Mesenchymal stem cell (in vitro differentiated cells and primary cell): ENCODE data around the gene FUT3.

ENCODE experiments used
- DNase-seq: peaks from one replicate; pipeline ENCODE4 v3.0.0-alpha.2; 2013
- H2AFZ ChIP-seq: one replicate; pipeline ENCODE4 v1.6.1; 2013; ENCODE audit warnings: low read depth, mild to moderate bottlenecking, control low read depth, inconsistent platforms, low read length, moderate library complexity
- H2AK5ac ChIP-seq: 2 replicates; pipeline ENCODE4 v1.6.1; 2013; ENCODE audit warnings: low read length, moderate library complexity, mild to moderate bottlenecking, inconsistent platforms; ENCODE audit not compliant: severe bottlenecking
- H2BK120ac ChIP-seq: one replicate; pipeline ENCODE4 v1.6.1; 2013; ENCODE audit warnings: low read depth, mild to moderate bottlenecking, inconsistent platforms, low read length, moderate library complexity
- H2BK12ac ChIP-seq, 2 experiments: one replicate each; pipeline ENCODE4 v1.6.1; 2013; ENCODE audit warnings: inconsistent platforms in 2 of 2, low read length in 2 of 2, mild to moderate bottlenecking in 2 of 2, moderate library complexity in 2 of 2, control low read depth in 1 of 2
- H2BK15ac ChIP-seq: one replicate; pipeline ENCODE4 v1.6.1; 2013; ENCODE audit warnings: mild to moderate bottlenecking, low read depth, inconsistent platforms; ENCODE audit not compliant: poor library complexity, severe bottlenecking
- H2BK5ac ChIP-seq: 2 replicates; pipeline ENCODE4 v1.6.1; 2013; ENCODE audit warnings: low read depth, mild to moderate bottlenecking, low read length, control low read depth, inconsistent platforms; ENCODE audit not compliant: poor library complexity, severe bottlenecking
- H3K14ac ChIP-seq, 2 experiments: one replicate each; pipeline ENCODE4 v1.6.1; 2013; ENCODE audit warnings: inconsistent platforms in 2 of 2, low read length in 2 of 2, control low read depth in 1 of 2, mild to moderate bottlenecking in 1 of 2, moderate library complexity in 1 of 2
- H3K18ac ChIP-seq, 2 experiments: one replicate each; pipeline ENCODE4 v1.6.1; 2013; ENCODE audit warnings: inconsistent platforms in 2 of 2, low read length in 2 of 2, control low read depth in 1 of 2, low read depth in 1 of 2, mild to moderate bottlenecking in 1 of 2
- H3K23ac ChIP-seq, 2 experiments: one replicate each; pipeline ENCODE4 v1.6.1; 2013; ENCODE audit warnings: inconsistent platforms in 2 of 2, low read length in 2 of 2, mild to moderate bottlenecking in 2 of 2, moderate library complexity in 2 of 2, control low read depth in 1 of 2
- H3K27ac ChIP-seq: 2 replicates; pipeline ENCODE4 v1.5.1; 2013; ENCODE audit warnings: mild to moderate bottlenecking, moderate library complexity, low read length, control low read depth, inconsistent platforms; ENCODE audit not compliant: poor library complexity, severe bottlenecking
- H3K27me3 ChIP-seq, 2 experiments: 2 replicates each; pipeline versions ENCODE4 v1.6.1 to v1.7.0; 2013; ENCODE audit warnings: low read length in 2 of 2, mild to moderate bottlenecking in 2 of 2, moderate library complexity in 2 of 2, control low read depth in 1 of 2, inconsistent platforms in 1 of 2; ENCODE audit not compliant: control insufficient read depth in 1 of 2, insufficient read depth in 1 of 2
- H3K36me3 ChIP-seq, 2 experiments: 2 replicates each; pipeline versions ENCODE4 v1.6.1 to v1.7.0; 2013; ENCODE audit warnings: low read length in 2 of 2, control low read depth in 1 of 2, inconsistent platforms in 1 of 2, low read depth in 1 of 2, mild to moderate bottlenecking in 1 of 2; ENCODE audit not compliant: insufficient read depth in 2 of 2, control insufficient read depth in 1 of 2
- H3K4ac ChIP-seq, 2 experiments: one replicate each; pipeline ENCODE4 v1.6.1; 2013; ENCODE audit warnings: inconsistent platforms in 2 of 2, low read length in 2 of 2, mild to moderate bottlenecking in 2 of 2, moderate library complexity in 2 of 2, control low read depth in 1 of 2, low read depth in 1 of 2
- H3K4me1 ChIP-seq: 2 replicates; pipeline ENCODE4 v1.6.1; 2013; ENCODE audit warnings: low read depth, low read length, control low read depth; ENCODE audit not compliant: control insufficient read depth, insufficient read depth
- H3K4me2 ChIP-seq: 2 replicates; pipeline ENCODE4 v1.6.1; 2013; ENCODE audit warnings: low read length, mild to moderate bottlenecking, inconsistent platforms; ENCODE audit not compliant: poor library complexity, severe bottlenecking
- H3K4me3 ChIP-seq, 2 experiments: 2 replicates each; pipeline versions ENCODE4 v1.5.1 to v1.7.0; 2013; ENCODE audit warnings: low read length in 2 of 2, mild to moderate bottlenecking in 2 of 2, control low read depth in 1 of 2, low read depth in 1 of 2; ENCODE audit not compliant: insufficient read depth in 1 of 2
- H3K79me1 ChIP-seq: replicated peaks from 2 replicates; pipeline ENCODE4 v1.6.1; 2013; ENCODE audit warnings: mild to moderate bottlenecking, control low read depth, low read length, inconsistent platforms; ENCODE audit not compliant: poor library complexity, severe bottlenecking
- H3K9ac ChIP-seq: 2 replicates; pipeline ENCODE4 v1.7.0; 2013; ENCODE audit warnings: mild to moderate bottlenecking, low read length, moderate library complexity
- H3K9me3 ChIP-seq: 2 replicates; pipeline ENCODE4 v1.7.0; 2013; ENCODE audit warnings: mild to moderate bottlenecking, low read length; ENCODE audit not compliant: control insufficient read depth
- H4K8ac ChIP-seq: one replicate; pipeline ENCODE4 v1.6.1; 2013; ENCODE audit warnings: inconsistent platforms, mild to moderate bottlenecking, low read length, moderate library complexity
- H4K91ac ChIP-seq: one replicate; pipeline ENCODE4 v1.6.1; 2013; ENCODE audit warnings: mild to moderate bottlenecking, low read length, inconsistent platforms
- WGBS: methylation state at CpG from one replicate; pipeline ENCODE4 v1.1.7; 2013; ENCODE audit warnings: mixed read lengths; 5-methylcytosine and 5-hydroxymethylcytosine counted together

FUT3 gene

GRCh38 chr19:5839065-5840017, 11.9 kb downstream of the FUT3 start, which contains the start of gene FUT6:
TSS of gene FUT6 (minus strand) at chr19:5839702. CDS start at chr19:5832567, 7,135 bp downstream.
- peaks cover 0 to 32% of the 10 kb centered on the region in 2 experiments for H3K27me3 ChIP-seq
- H3K27ac ChIP-seq: no peak within 1 kb of the TSS
- no peak within 1 kb of the TSS for H3K18ac ChIP-seq
- no peak within 1 kb of the TSS for H4K91ac ChIP-seq
- H3K9me3 ChIP-seq: no peaks in the 10 kb centered on the region
- H3K4ac ChIP-seq: no peak within 1 kb of the TSS
- H3K36me3 ChIP-seq: no peaks in the 10 kb centered on the region
- H4K8ac ChIP-seq: no peak within 1 kb of the TSS
- no peak within 1 kb of the TSS for H2BK5ac ChIP-seq
- H3K9ac ChIP-seq: no peak within 1 kb of the TSS
- H3K4me1 ChIP-seq: peaks cover 12% of the 10 kb centered on the region
- peak within 1 kb of the TSS; percentile 89 for H2AK5ac ChIP-seq
- no peak within 1 kb of the TSS for H3K23ac ChIP-seq
- H3K4me2 ChIP-seq: no peak within 1 kb of the TSS
- WGBS: 88% methylated on average over 8 of the region's 9 CpGs
- no peak within 1 kb of the TSS for H2BK120ac ChIP-seq
- no peak for DNase-seq
- no peak within 1 kb of the TSS for H3K14ac ChIP-seq
- no peak within 1 kb of the TSS for H2AFZ ChIP-seq
- H3K79me1 ChIP-seq: no peaks in the 10 kb centered on the region
- no peak within 1 kb of the TSS for H2BK15ac ChIP-seq
- H2BK12ac ChIP-seq: no peak within 1 kb of the TSS
- H3K4me3 ChIP-seq: no peak within 1 kb of the TSS

- Histone ChIP-seq H3K4ac (no peak overlapping the region), H2BK12ac (no peak overlapping the region), H4K8ac (peak overlapping the region; percentile 71), H3K79me1 (no peaks in the 10 kb centered on the region), H2BK5ac (no peak overlapping the region), H2AK5ac (peak overlapping the region; percentile 89), H3K4me1 (peaks cover 12% of the 10 kb centered on the region), H3K27me3 (peaks cover 0 to 36% of the 10 kb centered on the region in 2 experiments), H3K27ac (peak overlapping the region; percentile 39), H3K9me3 (no peaks in the 10 kb centered on the region), H3K18ac (no peak overlapping the region), H2AFZ (no peak overlapping the region), H3K9ac (no peak overlapping the region), H3K4me2 (no peak overlapping the region), H2BK15ac (no peak overlapping the region), H3K14ac (no peak overlapping the region), H3K4me3 (no peak overlapping the region), H2BK120ac (no peak overlapping the region), H3K36me3 (no peaks in the 10 kb centered on the region), H3K23ac (no peak overlapping the region), H4K91ac (no peak overlapping the region)
- 90% methylated on average over 17 of the region's 20 CpGs for WGBS
- DNase-seq: no peak
These were observed 12.7 kb downstream of the FUT3 start for GRCh38 chr19:5838353-5839064.

GRCh38 chr19:5837761-5838352, 13.4 kb downstream of the FUT3 start:
- H3K14ac ChIP-seq: no peak overlapping the region
- no peak overlapping the region for H3K9ac ChIP-seq
- no peak overlapping the region for H4K91ac ChIP-seq
- H4K8ac ChIP-seq: no peak overlapping the region
- H3K4me1 ChIP-seq: peaks cover 12% of the 10 kb centered on the region
- DNase-seq: no peak
- no peak overlapping the region for H2BK15ac ChIP-seq
- H2BK12ac ChIP-seq: no peak overlapping the region
- H3K4me2 ChIP-seq: peak overlapping the region; percentile 58
- no peak overlapping the region for H2AK5ac ChIP-seq
- no peak overlapping the region for H3K4ac ChIP-seq
- 93% methylated on average over 13 of the region's 15 CpGs for WGBS
- H3K27ac ChIP-seq: peak overlapping the region; percentile 39
- peaks cover 0 to 31% of the 10 kb centered on the region in 2 experiments for H3K27me3 ChIP-seq
- no peaks in the 10 kb centered on the region for H3K9me3 ChIP-seq
- no peak overlapping the region for H2BK5ac ChIP-seq
- H3K23ac ChIP-seq: no peak overlapping the region
- H3K79me1 ChIP-seq: no peaks in the 10 kb centered on the region
- H2AFZ ChIP-seq: no peak overlapping the region
- H2BK120ac ChIP-seq: no peak overlapping the region
- no peak overlapping the region for H3K4me3 ChIP-seq
- no peaks in the 10 kb centered on the region for H3K36me3 ChIP-seq
- H3K18ac ChIP-seq: no peak overlapping the region
